HepG2 (cell line): Measurements from ENCODE around the gene WDR45B. TPM values are rescaled to one million over a fixed set of nuclear protein-coding genes. Genes with fewer than 3 reads are reported as not detected.
A peak's percentile ranks its signal among the peaks of the same experiment; 100 is the strongest.

ENCODE experiments used
- ARID4A ChIP-seq: sonication (generic); formaldehyde crosslinking; IDR thresholded peaks from 2 replicates; pipeline ENCODE4 v1.5.0; 2020; ENCODE audit warnings: mild to moderate bottlenecking, missing genetic modification reagents, borderline replicate concordance
- CBX5 ChIP-seq: sonication (generic); formaldehyde crosslinking; IDR thresholded peaks from 2 replicates; pipeline ENCODE4 v1.4.0; 2020; ENCODE audit warnings: missing genetic modification reagents, borderline replicate concordance
- CSRNP1 ChIP-seq: sonication (generic); formaldehyde crosslinking; IDR thresholded peaks from 2 replicates; pipeline ENCODE4 v1.8.1; 2023; ENCODE audit warnings: mild to moderate bottlenecking, missing genetic modification reagents
- DPF2 ChIP-seq: sonication (generic); formaldehyde crosslinking; IDR thresholded peaks from 2 replicates; pipeline ENCODE4 v1.4.0; 2020; ENCODE audit warnings: mild to moderate bottlenecking, low read depth, missing genetic modification reagents, borderline replicate concordance
- GATAD2A ChIP-seq: IDR thresholded peaks from 2 replicates; pipeline ENCODE4 v1.6.1; 2016
- GRHL1 ChIP-seq: sonication (generic); formaldehyde crosslinking; conservative IDR thresholded peaks from 2 replicates; pipeline ENCODE4 v1.8.0; 2022; ENCODE audit warnings: missing genetic modification reagents
- HNF1B ChIP-seq: sonication (generic); formaldehyde crosslinking; IDR thresholded peaks from 2 replicates; pipeline ENCODE4 v1.5.1; 2020; ENCODE audit warnings: mild to moderate bottlenecking, moderate library complexity, missing genetic modification reagents
- HNF4A ChIP-seq: sonication (generic); formaldehyde crosslinking; IDR thresholded peaks from 2 replicates; pipeline ENCODE4 v1.4.0; 2020; ENCODE audit warnings: missing genetic modification reagents
- MAZ ChIP-seq, 2 experiments: sonication (generic) in 1 of 2; formaldehyde crosslinking in 1 of 2; IDR thresholded peaks; 2 replicates each; pipeline versions ENCODE4 v1.5.0 to v1.6.1; 2012 to 2020; ENCODE audit warnings: low read depth in 2 of 2, mild to moderate bottlenecking in 2 of 2, borderline replicate concordance in 1 of 2, improper control_type of control experiment in 1 of 2, low read length in 1 of 2, missing genetic modification reagents in 1 of 2, moderate library complexity in 1 of 2
- POLR2G ChIP-seq: fragments of 200-400 bp; formaldehyde crosslinking; IDR thresholded peaks from 2 replicates; pipeline ENCODE4 v1.6.1; 2018; ENCODE audit warnings: mild to moderate bottlenecking, low read depth, low read length, moderate library complexity
- RORA ChIP-seq: sonication (generic); formaldehyde crosslinking; IDR thresholded peaks from 2 replicates; pipeline ENCODE4 v1.5.0; 2020; ENCODE audit warnings: mild to moderate bottlenecking, missing genetic modification reagents, moderate library complexity
- SOX6 ChIP-seq, 2 experiments: fragments of 450-650 bp in 1 of 2; sonication (generic) in 1 of 2; formaldehyde crosslinking in 1 of 2; IDR thresholded peaks; 2 replicates each; pipeline versions ENCODE4 v1.4.0 to v1.6.1; 2017 to 2020; ENCODE audit warnings: antibody characterized with exemption in 1 of 2, mild to moderate bottlenecking in 1 of 2, missing genetic modification reagents in 1 of 2
- SSRP1 ChIP-seq: IDR thresholded peaks from 2 replicates; pipeline ENCODE4 v1.6.1; 2016; ENCODE audit warnings: control low read depth
- ZBTB38 ChIP-seq: sonication (generic); formaldehyde crosslinking; IDR thresholded peaks from 2 replicates; pipeline ENCODE4 v1.5.1; 2020; ENCODE audit warnings: mild to moderate bottlenecking, missing genetic modification reagents
- ZFP41 ChIP-seq: sonication (generic); formaldehyde crosslinking; IDR thresholded peaks from 2 replicates; pipeline ENCODE4 v1.4.0; 2020; ENCODE audit warnings: mild to moderate bottlenecking, missing genetic modification reagents, borderline replicate concordance
- ZNF143 ChIP-seq: sonication (generic); formaldehyde crosslinking; IDR thresholded peaks from 2 replicates; pipeline ENCODE4 v1.4.0; 2020; ENCODE audit warnings: missing genetic modification reagents
- ZNF282 ChIP-seq: fragments of 450-650 bp; IDR thresholded peaks from 2 replicates; pipeline ENCODE4 v1.6.1; 2018; ENCODE audit not compliant: partially characterized antibody
- ZNF44 ChIP-seq: sonication (generic); formaldehyde crosslinking; IDR thresholded peaks from 2 replicates; pipeline ENCODE4 v1.5.1; 2020; ENCODE audit warnings: mild to moderate bottlenecking, missing genetic modification reagents
- ZNF605 ChIP-seq: sonication (generic); formaldehyde crosslinking; IDR thresholded peaks from 2 replicates; pipeline ENCODE4 v1.8.0; 2022; ENCODE audit warnings: mild to moderate bottlenecking, missing genetic modification reagents
- ZNF777 ChIP-seq: sonication (generic); formaldehyde crosslinking; IDR thresholded peaks from 2 replicates; pipeline ENCODE4 v1.4.0; 2020; ENCODE audit warnings: missing genetic modification reagents
- polyA plus RNA-seq, 8 experiments: library from polyadenylated mRNA; depleted of rRNA in 3 of 8; stranded (reverse) in 7 of 8; unstranded in 1 of 8; fragments of >200 nt; fragmentation: Illumina TruSeq in 4 of 8; extraction: Trizol in 4 of 8; gene quantifications; 2 replicates each; pipeline versions ENCODE4 v1.2.1 to v1.2.3, GENCODE V29; 2011 to 2016; ENCODE audit warnings: low read depth in 4 of 8, missing spikeins in 1 of 8, mixed read lengths in 1 of 8; ENCODE audit not compliant: insufficient read depth in 1 of 8
- total RNA-seq, 5 experiments: library from RNA; depleted of rRNA; stranded (reverse); fragments of >200 nt; fragmentation: Illumina TruSeq; extraction: Trizol; gene quantifications; 2 replicates each; pipeline ENCODE4 v1.2.3, GENCODE V29; 2016; ENCODE audit warnings: low read depth in 1 of 5

WDR45B gene
- total and polyA plus RNA-seq, 2 of the 13 experiments (the other 11 are each of a cell fraction or from before 2014, with no cell fraction given), result 86.2 to 155 TPM

- TF ChIP-seq HNF1B (CRISPR knock-in tag) (no peak), SOX6 (IDR thresholded peaks at IDR 0.05) (no peak), SOX6 (CRISPR knock-in tag; IDR thresholded peaks at IDR 0.05) (0 out of 2 replicates have a peak, but pooled peaks have one; percentile 31), CBX5 (peak; percentile 53; the same call in 1 of the 2 replicates), GRHL1 (no peak), ZNF143 (peak; percentile 46; the same call in 1 of the 2 replicates), ZNF44 (no peak), POLR2G (peak; percentile 95), ZNF282 (no peak), ZFP41 (CRISPR knock-in tag) (peak; percentile 40; the same call in 1 of the 2 replicates), ZBTB38 (CRISPR knock-in tag) (peak; percentile 94), DPF2 (CRISPR knock-in tag) (no peak), HNF4A (CRISPR knock-in tag) (no peak), RORA (CRISPR knock-in tag) (no peak), GATAD2A (CRISPR knock-in tag) (0 out of 2 replicates have a peak, but pooled peaks have one; percentile 15), CSRNP1 (CRISPR knock-in tag) (peak; percentile 88), MAZ (IDR thresholded peaks at IDR 0.05; ENCODE audit: borderline replicate concordance, low read depth, low read length) (no peak), MAZ (CRISPR knock-in tag; IDR thresholded peaks at IDR 0.05; ENCODE audit: low read depth) (peak; percentile 94), ZNF605 (CRISPR knock-in tag) (no peak), SSRP1 (CRISPR knock-in tag) (no peak), ARID4A (CRISPR knock-in tag) (peak; percentile 98), ZNF777 (CRISPR knock-in tag) (peak; percentile 80)
Measured at GRCh38 chr17:82648165-82648668, at the start of gene WDR45B (continued).
